Left ventricle myocardium superior (tissue), 1 donor: ENCODE results near the gene ETF1. TPM values are rescaled to one million over a fixed set of nuclear protein-coding genes. Genes with fewer than 3 reads are reported as not detected.

Experiments used
- total RNA-seq: library from RNA; stranded (reverse); fragmentation: NEBNext Ultra II Directional; extraction: Animal tissue kit (Norgen Biotek cat#: 25700); gene quantifications from one replicate; pipeline ENCODE4 v1.2.1, GENCODE V29; 2021
- donor health status: DM: no; HTN: yes; CAD: no; lungs with severe emphysema.

ETF1 gene
- total RNA-seq, 1 donor from 2014 or later, result 86.2 TPM

Other genes starting within 250 kb of the ETF1 start
- not detected for gene CDC25C, start 211.4 kb downstream of the ETF1 start, total RNA-seq
- gene FAM53C, start 205.0 kb downstream of the ETF1 start, total RNA-seq, result 32.3 TPM
- gene KDM3B, start 190.6 kb downstream of the ETF1 start, total RNA-seq, result 40.8 TPM
- 6.3 TPM for gene REEP2, start 104.2 kb downstream of the ETF1 start, total RNA-seq
- 6.4 TPM for gene EGR1, start 77.8 kb downstream of the ETF1 start, total RNA-seq
- gene HSPA9, start 32.2 kb upstream of the ETF1 start, total RNA-seq, result 311 TPM
- 296 TPM for gene CTNNA1, start 210.2 kb upstream of the ETF1 start, total RNA-seq